Measurements from ENCODE around the gene CDC42BPG. TPM values are rescaled to one million over a fixed set of nuclear protein-coding genes. Genes with fewer than 3 reads are reported as not detected.
A peak's percentile ranks its signal among the peaks of the same experiment; 100 is the strongest.

CDC42BPG gene
- total and polyA plus RNA-seq, 9 of the 15 experiments (the other 6 are each of a cell fraction or from before 2014, with no cell fraction given), result 0.04 to 8.8 (median 2.1) TPM

DNA sequence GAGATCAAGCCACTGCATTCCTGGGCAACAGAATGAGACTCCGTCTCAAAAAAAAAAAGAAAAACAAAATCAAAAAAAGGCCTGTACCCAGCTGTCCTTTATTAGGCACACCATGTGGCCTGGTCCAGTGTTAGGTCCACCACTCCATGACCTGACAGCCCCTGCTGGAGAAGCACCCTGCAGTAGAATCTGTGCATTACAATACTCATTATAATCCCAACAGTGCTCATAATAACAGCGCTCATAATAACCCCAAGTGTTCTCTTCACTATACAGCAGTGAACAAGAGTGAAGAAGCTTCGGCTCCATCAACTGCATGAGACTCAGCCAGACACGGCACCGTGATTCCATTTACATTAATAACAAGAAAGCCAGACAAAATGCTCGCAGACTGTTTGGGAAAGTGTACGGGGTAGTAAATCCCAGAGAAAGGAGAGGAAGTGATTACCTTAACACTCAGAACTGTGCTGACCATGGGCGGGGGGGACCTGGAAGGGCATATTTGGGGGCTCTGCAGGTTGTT is 42.8 kb upstream of the CDC42BPG start:
- ATAC-seq (no peak), FAIRE-seq (peak; percentile 74), DNase-seq (ENCODE audit: extremely low read depth in 1 of 4, low spot score in 3 of 4) (peak in 1 of 4 experiments; percentile 42)
- no peaks in the 10 kb centered on the region for H3K9me3 ChIP-seq (replicated peaks; ENCODE audit: control insufficient read depth, insufficient read depth, low read depth, low read length)
- in situ Hi-C loops (cut with MboI) (no loop called here), intact Hi-C loops (cut with micrococcal nuclease) (loop anchor here (5.0 to 10.0 kb wide), 2 partner anchors 110 to 228 kb away; partner anchors contain the start of genes SF1, TM7SF2 and ZNHIT2)
- H3K36me3 ChIP-seq (ENCODE audit: control insufficient read depth, insufficient read depth, low read length), result no peaks in the 10 kb centered on the region
- peak overlapping the region; percentile 8; the same call in 1 of the 2 replicates for H3K4me3 ChIP-seq
- no TSS peak for BruUV-seq (replicated peaks)
- peak overlapping the region; percentile 99 for H2AFZ ChIP-seq (ENCODE audit: low read depth, low read length)
- WGBS (ENCODE audit: insufficient coverage, low coverage, missing lambda C conversion rate), result 45% methylated on average over 8 of the region's 8 CpGs
- POLR2A ChIA-PET, result interaction anchor here (0.6 to 1.4 kb wide), 4 partner anchors 10 to 234 kb away, joined by 3 to 10 read pairs (median 3); no protein-coding TSS in a partner anchor
- peak overlapping the region; percentile 82 for H3K27ac ChIP-seq (ENCODE audit: extremely low read depth, low read depth, low read length)
- H3K9ac ChIP-seq (ENCODE audit: insufficient read depth in 1 of 2, low read depth in 2 of 2, low read length in 2 of 2), result peak overlapping the region; percentile 70 to 88
- no peaks in the 10 kb centered on the region for H4K20me1 ChIP-seq (replicated peaks; ENCODE audit: control insufficient read depth, insufficient read depth, low read length)
- no peaks in the 10 kb centered on the region for H3K9me1 ChIP-seq (ENCODE audit: control insufficient read depth, insufficient read depth, low read length)
- peak overlapping the region; percentile 91 for H3K4me2 ChIP-seq (ENCODE audit: insufficient read depth, low read length)
- CTCF ChIA-PET (ENCODE audit: low intra/inter-chr PET ratio), result no interaction called here
- H3K27me3 ChIP-seq (ENCODE audit: control insufficient read depth in 2 of 2, insufficient read depth in 2 of 2, low read length in 2 of 2), result no peaks in the 10 kb centered on the region
- no peaks in the 10 kb centered on the region for H3K79me2 ChIP-seq (ENCODE audit: control insufficient read depth, insufficient read depth, low read length)
- TF ChIP-seq SPI1 (IDR thresholded peaks at IDR 0.05; ENCODE audit: borderline replicate concordance, low read depth, low read length), result peak; percentile 44; the same call in 1 of the 2 replicates
- 0 out of 2 replicates have a peak, but pooled peaks have one; percentile 12 for TF ChIP-seq ZNF589 (CRISPR knock-in tag; IDR thresholded peaks at IDR 0.05; ENCODE audit: low read depth)
- TF ChIP-seq TSC22D4 (tag; IDR thresholded peaks at IDR 0.05), result no peak
- TF ChIP-seq, protein P1, sequence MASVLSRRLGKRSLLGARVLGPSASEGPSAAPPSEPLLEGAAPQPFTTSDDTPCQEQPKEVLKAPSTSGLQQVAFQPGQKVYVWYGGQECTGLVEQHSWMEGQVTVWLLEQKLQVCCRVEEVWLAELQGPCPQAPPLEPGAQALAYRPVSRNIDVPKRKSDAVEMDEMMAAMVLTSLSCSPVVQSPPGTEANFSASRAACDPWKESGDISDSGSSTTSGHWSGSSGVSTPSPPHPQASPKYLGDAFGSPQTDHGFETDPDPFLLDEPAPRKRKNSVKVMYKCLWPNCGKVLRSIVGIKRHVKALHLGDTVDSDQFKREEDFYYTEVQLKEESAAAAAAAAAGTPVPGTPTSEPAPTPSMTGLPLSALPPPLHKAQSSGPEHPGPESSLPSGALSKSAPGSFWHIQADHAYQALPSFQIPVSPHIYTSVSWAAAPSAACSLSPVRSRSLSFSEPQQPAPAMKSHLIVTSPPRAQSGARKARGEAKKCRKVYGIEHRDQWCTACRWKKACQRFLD (CRISPR knock-in tag; IDR thresholded peaks at IDR 0.05), result peak; percentile 60; the same call in 1 of the 2 replicates
- TF ChIP-seq KDM1A (IDR thresholded peaks at IDR 0.05), result peak in 1 of 2 experiments; percentile 15; a peak in 2 of 4 replicates
- TF ChIP-seq, protein P2, sequence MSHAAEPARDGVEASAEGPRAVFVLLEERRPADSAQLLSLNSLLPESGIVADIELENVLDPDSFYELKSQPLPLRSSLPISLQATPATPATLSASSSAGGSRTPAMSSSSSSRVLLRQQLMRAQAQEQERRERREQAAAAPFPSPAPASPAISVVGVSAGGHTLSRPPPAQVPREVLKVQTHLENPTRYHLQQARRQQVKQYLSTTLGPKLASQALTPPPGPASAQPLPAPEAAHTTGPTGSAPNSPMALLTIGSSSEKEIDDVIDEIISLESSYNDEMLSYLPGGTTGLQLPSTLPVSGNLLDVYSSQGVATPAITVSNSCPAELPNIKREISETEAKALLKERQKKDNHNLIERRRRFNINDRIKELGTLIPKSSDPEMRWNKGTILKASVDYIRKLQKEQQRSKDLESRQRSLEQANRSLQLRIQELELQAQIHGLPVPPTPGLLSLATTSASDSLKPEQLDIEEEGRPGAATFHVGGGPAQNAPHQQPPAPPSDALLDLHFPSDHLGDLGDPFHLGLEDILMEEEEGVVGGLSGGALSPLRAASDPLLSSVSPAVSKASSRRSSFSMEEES (CRISPR knock-in tag; IDR thresholded peaks at IDR 0.05), result no peak
- 0 out of 4 replicates have a peak, but pooled peaks of 1 of the 2 experiments have one; percentile 29 for TF ChIP-seq FOXK2 (conservative IDR thresholded peaks at IDR 0.05 in 1 of 2, IDR thresholded peaks at IDR 0.05 in 1 of 2; ENCODE audit: low read depth in 2 of 2)
- no peak for TF ChIP-seq FOXA3 (CRISPR knock-in tag; conservative IDR thresholded peaks at IDR 0.05 in 1 of 2, IDR thresholded peaks at IDR 0.05 in 1 of 2)
- TF ChIP-seq NR2C2 (CRISPR knock-in tag; IDR thresholded peaks at IDR 0.05), result no peak
- TF ChIP-seq NR2C2 (tag; IDR thresholded peaks at IDR 0.05), result no peak
- no peak for TF ChIP-seq ZFPM2 (CRISPR knock-in tag; IDR thresholded peaks at IDR 0.05)
- TF ChIP-seq ZNF24 (IDR thresholded peaks at IDR 0.05), result no peak
- TF ChIP-seq, protein P3, sequence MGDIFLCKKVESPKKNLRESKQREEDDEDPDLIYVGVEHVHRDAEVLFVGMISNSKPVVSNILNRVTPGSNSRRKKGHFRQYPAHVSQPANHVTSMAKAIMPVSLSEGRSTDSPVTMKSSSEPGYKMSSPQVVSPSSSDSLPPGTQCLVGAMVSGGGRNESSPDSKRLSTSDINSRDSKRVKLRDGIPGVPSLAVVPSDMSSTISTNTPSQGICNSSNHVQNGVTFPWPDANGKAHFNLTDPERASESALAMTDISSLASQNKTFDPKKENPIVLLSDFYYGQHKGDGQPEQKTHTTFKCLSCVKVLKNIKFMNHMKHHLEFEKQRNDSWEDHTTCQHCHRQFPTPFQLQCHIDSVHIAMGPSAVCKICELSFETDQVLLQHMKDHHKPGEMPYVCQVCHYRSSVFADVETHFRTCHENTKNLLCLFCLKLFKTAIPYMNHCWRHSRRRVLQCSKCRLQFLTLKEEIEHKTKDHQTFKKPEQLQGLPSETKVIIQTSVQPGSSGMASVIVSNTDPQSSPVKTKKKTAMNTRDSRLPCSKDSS (IDR thresholded peaks at IDR 0.05; ENCODE audit: low read depth, partially characterized antibody), result no peak
- no peak for TF ChIP-seq ZNF165 (CRISPR knock-in tag; IDR thresholded peaks at IDR 0.05; ENCODE audit: borderline replicate concordance)
- H3K4me1 ChIP-seq (replicated peaks in 1 of 2; ENCODE audit: control insufficient read depth in 2 of 2, insufficient read depth in 2 of 2, low read length in 2 of 2), result peaks cover 44 to 75% of the 10 kb centered on the region in 2 experiments

Data from K562 (cell line).